IPS-11a (cell line): ENCODE data around the gene NDUFA3.
"Not testable (repeated sequence)": the region's sequence is repeated elsewhere in the genome, so short reads cannot be mapped to it uniquely, and the experiment has no call there.

ENCODE experiments used
- H3K4me3 ChIP-seq: one replicate; pipeline ENCODE4 v1.5.1; 2013; ENCODE audit warnings: low read depth, low read length, control low read depth

Gene NDUFA3

DNA sequence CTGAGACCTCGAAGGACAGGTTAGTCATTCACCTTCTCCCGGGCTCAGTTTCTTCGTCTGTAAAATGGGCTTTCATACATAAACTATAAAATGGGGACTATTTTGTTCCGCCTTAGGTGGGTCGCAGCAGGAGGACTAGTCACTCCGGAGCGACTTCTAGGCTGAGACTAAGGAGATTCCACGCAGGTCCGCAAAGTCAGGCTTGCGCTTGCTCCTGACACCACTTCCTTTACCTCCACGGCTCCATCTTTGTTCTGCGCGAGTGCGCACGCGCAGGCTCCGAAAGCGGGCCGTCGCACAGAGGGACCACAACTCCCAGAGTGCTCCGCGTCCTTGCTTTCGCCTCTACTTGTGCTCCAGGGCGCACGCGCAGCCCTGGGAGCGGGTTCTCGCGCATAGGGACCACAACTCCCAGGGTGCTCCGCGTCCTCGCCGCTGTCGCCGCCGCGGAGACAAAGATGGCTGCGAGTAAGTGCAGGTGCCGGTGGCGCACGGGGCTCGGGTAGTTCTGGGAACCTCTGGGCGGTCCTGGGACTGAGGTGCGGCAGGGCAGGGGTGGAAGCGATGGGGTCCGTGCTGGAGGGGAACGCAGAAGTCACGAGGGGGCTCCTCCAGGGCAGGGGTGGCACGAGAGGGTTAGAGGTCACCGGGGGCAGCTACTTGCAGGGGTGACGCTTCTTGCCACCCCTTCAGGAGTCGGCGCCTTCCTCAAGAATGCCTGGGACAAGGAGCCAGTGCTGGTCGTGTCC, at the start of gene NDUFA3:
Gene NDUFA3, plus strand, starts transcription at position 435 of the 749 bp plus-strand sequence. Its CDS starts 24 bp downstream, at position 459.
- H3K4me3 ChIP-seq: peak within 1 kb of the TSS; percentile 82

- H3K4me3 ChIP-seq: no peak overlapping the region
Measured at GRCh38 chr19:54062643-54063042, 40.0 kb upstream of the NDUFA3 start.

- no peak within 1 kb of the TSS for H3K4me3 ChIP-seq
Measured at GRCh38 chr19:54063350-54064116, 39.1 kb upstream of the NDUFA3 start, which contains the start of gene VSTM1. Gene VSTM1 (minus strand): TSS chr19:54063897. CDS start chr19:54063777, 120 bp downstream.

DNA sequence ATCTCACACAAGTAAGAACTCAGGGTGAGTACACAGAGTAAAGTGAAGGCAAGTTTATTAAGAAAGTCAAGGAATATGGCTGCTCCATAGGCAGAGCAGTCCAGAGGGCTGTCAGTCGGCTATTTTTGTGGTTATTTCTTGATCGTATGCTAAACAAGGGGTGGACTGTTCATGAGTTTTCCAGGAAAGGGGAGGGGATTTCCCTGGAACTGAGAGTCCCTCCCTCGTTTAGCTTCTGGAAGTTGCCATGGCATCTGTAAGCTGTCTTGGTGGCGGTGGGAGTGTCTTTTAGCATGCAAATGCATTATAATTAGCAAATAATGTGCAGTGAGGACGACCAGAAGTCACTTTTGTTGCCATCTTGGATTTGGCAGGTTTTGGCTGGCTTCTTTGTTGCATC, 33.2 kb upstream of the NDUFA3 start:
- no peak overlapping the region for H3K4me3 ChIP-seq

DNA sequence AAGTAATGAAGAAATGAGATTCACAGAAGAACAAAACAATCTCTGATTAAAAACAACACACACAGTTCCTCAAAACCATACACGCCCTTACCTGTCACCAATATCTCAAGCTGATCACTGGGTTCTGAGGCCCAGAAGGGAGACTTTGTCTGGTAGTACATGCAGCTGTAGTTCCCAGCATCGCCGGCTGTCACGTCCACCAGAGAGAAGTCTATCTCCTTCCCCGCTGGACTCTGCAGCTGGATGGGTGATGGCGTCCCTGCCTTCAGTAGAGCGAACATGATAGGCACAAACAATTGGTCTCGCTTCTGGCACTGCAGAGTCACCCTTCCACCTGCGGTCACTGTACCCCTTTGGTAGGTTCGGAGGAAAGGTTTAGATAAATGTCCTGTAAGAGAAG, 28.8 kb upstream of the NDUFA3 start:
- no peak overlapping the region for H3K4me3 ChIP-seq

- H3K4me3 ChIP-seq: no peak overlapping the region
Measured at GRCh38 chr19:54074851-54075250, 27.8 kb upstream of the NDUFA3 start.

GRCh38 chr19:54077334-54077733, 25.3 kb upstream of the NDUFA3 start:
- H3K4me3 ChIP-seq: no peak overlapping the region

GRCh38 chr19:54081032-54081431, 21.6 kb upstream of the NDUFA3 start, which contains the start of gene TARM1:
Gene TARM1 (minus strand): TSS chr19:54081365. CDS start chr19:54081340, 25 bp downstream.
- H3K4me3 ChIP-seq: no peak within 1 kb of the TSS

DNA sequence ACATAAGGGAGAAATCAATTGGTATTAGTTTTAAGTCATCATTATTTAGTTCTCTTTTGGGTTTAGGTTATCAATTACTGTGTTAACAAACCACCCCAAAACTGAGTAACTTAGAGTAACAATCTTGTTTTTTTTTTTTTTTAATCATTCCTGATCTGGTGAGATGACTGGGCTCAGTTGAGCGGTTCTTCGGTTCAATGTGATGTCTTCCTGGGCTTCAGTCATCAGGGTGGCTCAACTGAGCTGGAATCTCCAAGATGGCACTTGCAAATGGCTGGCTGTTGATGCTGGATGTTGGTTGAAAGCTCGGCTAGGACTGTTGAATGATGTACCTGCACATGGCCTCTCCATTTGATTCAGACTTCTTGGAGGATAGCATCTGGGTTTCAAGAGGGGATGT, 18.2 kb upstream of the NDUFA3 start:
- H3K4me3 ChIP-seq: no peak overlapping the region

- no peak overlapping the region for H3K4me3 ChIP-seq
Measured at GRCh38 chr19:54094426-54095000, 8.1 kb upstream of the NDUFA3 start.

DNA sequence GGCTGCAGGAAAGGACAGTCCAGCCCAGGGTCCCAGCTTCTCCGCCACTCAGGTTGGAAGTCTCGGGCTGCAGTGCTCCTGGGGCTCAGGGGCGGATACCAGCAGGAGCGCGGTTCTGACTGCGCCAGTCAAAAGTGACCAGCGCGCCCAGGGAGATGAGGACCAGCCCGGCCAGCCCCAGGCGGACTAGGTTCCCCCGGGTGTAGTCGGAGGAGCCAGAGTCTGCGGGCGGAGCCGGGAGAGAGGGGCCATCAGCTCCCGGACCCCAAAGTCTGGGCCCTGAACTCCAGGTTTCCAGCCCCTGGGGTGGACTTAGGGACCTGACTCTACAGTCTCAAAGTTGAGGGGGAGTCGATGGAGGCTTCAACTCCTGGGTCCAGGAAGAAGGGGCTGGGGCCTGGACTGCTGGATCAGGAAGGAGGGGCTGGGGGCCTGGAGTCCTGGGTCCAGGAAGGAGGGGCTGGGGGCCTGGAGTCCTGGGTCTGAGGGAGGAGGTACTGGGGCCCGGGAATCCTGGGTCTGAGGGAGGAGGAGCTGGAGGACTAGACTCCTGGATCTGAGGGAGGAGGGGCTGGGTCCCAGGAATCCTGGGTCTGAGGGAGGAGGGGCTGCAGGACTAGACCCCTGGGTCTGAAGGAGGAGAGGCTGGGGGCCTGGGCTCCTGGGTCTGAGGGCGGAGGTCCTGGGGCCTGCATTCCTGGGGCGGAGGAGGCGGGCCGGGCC, 7.4 kb upstream of the NDUFA3 start:
- peak overlapping the region; percentile 39 for H3K4me3 ChIP-seq

GRCh38 chr19:54095859-54096616, 6.6 kb upstream of the NDUFA3 start:
- H3K4me3 ChIP-seq: peak overlapping the region; percentile 39

DNA sequence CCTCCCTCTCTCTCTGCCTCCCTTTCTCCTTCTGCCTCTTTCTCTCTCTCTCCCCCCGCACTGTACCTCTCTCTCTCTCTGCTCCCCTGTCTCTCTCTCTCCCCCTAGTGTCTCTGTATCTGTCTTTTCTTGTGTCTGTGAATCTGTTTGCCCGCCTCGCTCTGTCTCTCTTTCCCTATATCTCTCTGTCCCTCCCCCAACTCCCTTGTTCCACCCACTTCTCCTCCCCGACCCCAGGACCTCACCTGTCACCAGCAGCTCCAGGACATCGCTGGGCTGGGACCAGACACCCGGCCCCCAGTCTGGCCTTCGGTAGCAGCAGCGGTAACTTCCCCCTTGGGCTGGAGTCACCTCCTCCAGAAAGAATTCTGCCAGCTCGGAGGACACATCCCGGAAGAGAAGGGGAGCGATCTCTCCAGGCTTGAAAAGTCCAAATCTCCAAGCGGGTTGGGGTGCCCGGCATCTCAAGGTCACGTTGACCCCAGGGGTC, 6.0 kb upstream of the NDUFA3 start:
- H3K4me3 ChIP-seq: no peak overlapping the region

- H3K4me3 ChIP-seq: no peak overlapping the region
Measured at GRCh38 chr19:54099190-54099902, 3.3 kb upstream of the NDUFA3 start.

- H3K4me3 ChIP-seq: not testable (repeated sequence)
Measured at GRCh38 chr19:54099903-54100255, 2.8 kb upstream of the NDUFA3 start.

DNA sequence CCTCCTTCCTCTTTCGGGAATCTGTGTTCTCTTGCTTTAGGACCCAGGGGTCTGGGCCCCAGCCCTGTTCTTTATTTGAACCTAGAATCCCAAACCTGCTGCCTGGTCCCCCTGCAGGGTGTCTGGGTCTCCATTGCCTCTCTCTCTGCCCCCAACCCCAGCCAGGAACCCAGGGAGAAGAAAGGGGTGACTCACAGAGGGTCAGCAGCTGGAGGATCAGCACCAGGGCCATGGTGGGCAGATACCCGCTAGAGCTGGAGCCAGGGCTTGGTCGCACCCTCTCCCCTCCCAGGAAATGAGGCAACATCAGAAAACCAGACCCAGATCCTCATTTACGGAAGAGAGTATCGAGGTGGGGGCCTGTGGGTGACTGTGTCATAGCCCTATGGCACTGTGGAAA, 2.1 kb upstream of the NDUFA3 start, which contains the start of gene OSCAR:
Gene OSCAR, minus strand, starts transcription at position 243 of the 400 bp plus-strand sequence. Its CDS starts 11 bp downstream, at position 232.
- H3K4me3 ChIP-seq: no peak within 1 kb of the TSS

GRCh38 chr19:54104998-54105715, 2.5 kb downstream of the NDUFA3 start:
- no peak overlapping the region for H3K4me3 ChIP-seq

GRCh38 chr19:54105796-54106195, 3.1 kb downstream of the NDUFA3 start:
- no peak overlapping the region for H3K4me3 ChIP-seq

DNA sequence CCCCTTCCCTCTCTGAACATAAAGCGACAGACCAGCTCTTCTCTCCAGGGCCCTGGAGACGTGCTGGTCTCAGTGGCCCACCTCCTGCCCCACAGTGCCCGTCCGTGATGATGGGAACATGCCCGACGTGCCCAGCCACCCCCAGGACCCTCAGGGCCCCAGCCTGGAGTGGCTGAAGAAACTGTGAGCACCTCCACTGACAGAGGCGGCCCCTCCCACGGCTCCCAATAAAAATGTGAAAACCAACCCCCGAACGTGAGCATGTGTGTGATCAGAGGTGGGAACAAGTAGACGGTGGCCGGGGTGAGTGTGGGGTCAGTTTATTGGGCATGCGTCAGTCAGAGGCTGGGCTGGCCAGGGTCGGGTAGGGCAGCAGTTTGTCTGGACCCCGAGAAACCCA, 4.1 kb downstream of the NDUFA3 start:
- no peak overlapping the region for H3K4me3 ChIP-seq
